NCI-H1436 (cell line): Measurements from ENCODE around the gene ELF5.

Source experiments
- DNase-seq: peaks from one replicate; lab custom pipeline; 2025; lab: John Stamatoyannopoulos, UW

Gene ELF5

GRCh38 chr11:34513682-34514449 lies at the start of gene ELF5:
TSS of gene ELF5 (minus strand) at chr11:34513794. CDS start at chr11:34505749, 8,045 bp downstream.
- DNase-seq: no peak

- no peak for DNase-seq
Observed at GRCh38 chr11:34562976-34563375, 49.4 kb upstream of the ELF5 start.

- DNase-seq: no peak
Observed at GRCh38 chr11:34560511-34560910, 46.9 kb upstream of the ELF5 start.

GRCh38 chr11:34558673-34559072 lies 45.1 kb upstream of the ELF5 start:
- no peak for DNase-seq

- no peak for DNase-seq
Observed at GRCh38 chr11:34558211-34558610, 44.6 kb upstream of the ELF5 start.

GRCh38 chr11:34552270-34552669 lies 38.7 kb upstream of the ELF5 start:
- no peak for DNase-seq

- no peak for DNase-seq
Observed at GRCh38 chr11:34549271-34549670, 35.7 kb upstream of the ELF5 start.

GRCh38 chr11:34548278-34548677 lies 34.7 kb upstream of the ELF5 start:
- DNase-seq: no peak

GRCh38 chr11:34546511-34547209 lies 33.1 kb upstream of the ELF5 start:
- DNase-seq: no peak

- DNase-seq: no peak
Observed at GRCh38 chr11:34542089-34542488, 28.5 kb upstream of the ELF5 start.

- no peak for DNase-seq
Observed at GRCh38 chr11:34540870-34541269, 27.3 kb upstream of the ELF5 start.

- no peak for DNase-seq
Observed at GRCh38 chr11:34537636-34538035, 24.0 kb upstream of the ELF5 start.

- no peak for DNase-seq
Observed at GRCh38 chr11:34536056-34536455, 22.5 kb upstream of the ELF5 start.

- no peak for DNase-seq
Observed at GRCh38 chr11:34534826-34535225, 21.2 kb upstream of the ELF5 start.

- no peak for DNase-seq
Observed at GRCh38 chr11:34531663-34532062, 18.1 kb upstream of the ELF5 start.

GRCh38 chr11:34530545-34531234 lies 17.1 kb upstream of the ELF5 start:
- no peak for DNase-seq

GRCh38 chr11:34529643-34530042 lies 16.0 kb upstream of the ELF5 start:
- DNase-seq: no peak

- no peak for DNase-seq
Observed at GRCh38 chr11:34528072-34528471, 14.5 kb upstream of the ELF5 start.

GRCh38 chr11:34525888-34526657 lies 12.5 kb upstream of the ELF5 start:
- DNase-seq: no peak

- DNase-seq: no peak
Observed at GRCh38 chr11:34525098-34525497, 11.5 kb upstream of the ELF5 start.

- DNase-seq: no peak
Observed at GRCh38 chr11:34524696-34525095, 11.1 kb upstream of the ELF5 start.

- no peak for DNase-seq
Observed at GRCh38 chr11:34523053-34523452, 9.5 kb upstream of the ELF5 start.
